HG03432 (cell line): ENCODE measurements around the gene BCAS2.
"Not testable (repeated sequence)": the region's sequence is repeated elsewhere in the genome, so short reads cannot be mapped to it uniquely, and the experiment has no call there.

Experiments
- ATAC-seq: cut with Tn5 transposase; IDR thresholded peaks from one replicate; pipeline ENCODE4 v1.9.1; 2021; ENCODE audit warnings: mild to moderate bottlenecking, moderate library complexity; ENCODE audit not compliant: unreplicated experiment

The BCAS2 gene

GRCh38 chr1:114581335-114582287 lies at the start of gene BCAS2:
Gene BCAS2 (minus strand): TSS chr1:114581615. CDS start chr1:114581591, 24 bp downstream.
- ATAC-seq: peak; percentile 99

GRCh38 chr1:114627107-114627506 lies 45.7 kb upstream of the BCAS2 start:
- ATAC-seq: no peak

GRCh38 chr1:114623364-114623763 lies 41.9 kb upstream of the BCAS2 start:
- no peak for ATAC-seq

- no peak for ATAC-seq
Measured at GRCh38 chr1:114620419-114620818, 39.0 kb upstream of the BCAS2 start.

GRCh38 chr1:114618606-114619005 lies 37.2 kb upstream of the BCAS2 start:
- ATAC-seq: no peak

- ATAC-seq: no peak
Measured at GRCh38 chr1:114610546-114611245, 29.3 kb upstream of the BCAS2 start.

GRCh38 chr1:114609826-114610225 lies 28.4 kb upstream of the BCAS2 start:
- ATAC-seq: no peak

GRCh38 chr1:114609026-114609425 lies 27.6 kb upstream of the BCAS2 start:
- no peak for ATAC-seq

GRCh38 chr1:114607223-114607622 lies 25.8 kb upstream of the BCAS2 start:
- ATAC-seq: no peak

GRCh38 chr1:114597949-114598348 lies 16.5 kb upstream of the BCAS2 start:
- ATAC-seq: no peak

GRCh38 chr1:114595602-114596001 lies 14.2 kb upstream of the BCAS2 start:
- no peak for ATAC-seq

- no peak for ATAC-seq
Measured at GRCh38 chr1:114594046-114594445, 12.6 kb upstream of the BCAS2 start.

- no peak for ATAC-seq
Measured at GRCh38 chr1:114589122-114589521, 7.7 kb upstream of the BCAS2 start.

GRCh38 chr1:114588196-114588689 lies 6.8 kb upstream of the BCAS2 start:
- ATAC-seq: no peak

- ATAC-seq: no peak
Measured at GRCh38 chr1:114587203-114587991, 6.0 kb upstream of the BCAS2 start.

- no peak for ATAC-seq
Measured at GRCh38 chr1:114586513-114587047, 5.2 kb upstream of the BCAS2 start.

GRCh38 chr1:114585231-114585630 lies 3.8 kb upstream of the BCAS2 start:
- no peak for ATAC-seq

GRCh38 chr1:114574365-114574764 lies 7.0 kb downstream of the BCAS2 start:
- no peak for ATAC-seq

- no peak for ATAC-seq
Measured at GRCh38 chr1:114564141-114564540, 17.3 kb downstream of the BCAS2 start.

- not testable (repeated sequence) for ATAC-seq
Measured at GRCh38 chr1:114562978-114563510, 18.4 kb downstream of the BCAS2 start.
